Measurements from ENCODE around the gene DNAJC4. TPM values are rescaled to one million over a fixed set of nuclear protein-coding genes. Genes with fewer than 3 reads are reported as not detected.

Gene DNAJC4
- total RNA-seq, 3 donors from 2014 or later: 43.6 to 57.6 (median 50.7) TPM

DNA sequence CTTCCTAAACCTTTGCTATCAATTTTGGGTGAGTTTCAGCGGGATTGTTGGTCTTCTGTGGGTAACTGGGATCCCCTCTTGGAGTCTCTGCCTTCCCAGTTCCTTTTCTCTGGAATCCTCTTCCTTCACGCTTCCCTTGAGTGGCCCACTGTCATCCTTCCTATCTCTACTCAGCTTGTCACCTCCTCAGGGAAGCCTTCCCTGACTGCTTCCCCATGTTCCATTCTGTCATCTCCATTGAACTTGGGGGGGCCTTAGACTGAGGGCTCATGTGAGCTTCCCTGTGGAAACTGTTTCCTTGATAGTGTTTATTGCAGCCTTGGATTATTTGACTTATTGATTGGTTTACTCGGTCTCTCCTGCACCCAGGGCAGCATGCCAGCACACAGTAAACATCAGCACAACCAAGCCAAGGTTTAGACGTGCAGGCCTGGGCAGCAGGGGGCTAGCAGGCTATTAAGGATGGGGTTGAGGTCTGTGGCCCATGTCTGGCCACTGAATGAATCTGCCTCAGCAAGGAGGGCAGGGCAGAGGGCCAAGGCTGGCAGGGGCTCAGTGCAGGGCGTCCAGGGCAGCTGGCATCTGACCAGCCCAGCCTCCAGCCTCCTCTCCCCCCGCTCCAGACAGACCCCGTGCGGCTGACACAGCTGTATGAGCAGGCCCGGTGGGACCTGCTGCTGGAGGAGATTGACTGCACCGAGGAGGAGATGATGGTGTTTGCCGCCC, 11.6 kb upstream of the DNAJC4 start:
- ATAC-seq: no peak
- intact Hi-C loops (cut with DNase I, micrococcal nuclease): no loop called here
- no peaks in the 10 kb centered on the region for H3K9me3 ChIP-seq
- peak in 2 of 3 donors; percentile 34 to 46 for DNase-seq
- H3K36me3 ChIP-seq (ENCODE audit: low read depth): no peaks in the 10 kb centered on the region
- no peak overlapping the region for H3K4me3 ChIP-seq
- TF ChIP-seq, protein P1, sequence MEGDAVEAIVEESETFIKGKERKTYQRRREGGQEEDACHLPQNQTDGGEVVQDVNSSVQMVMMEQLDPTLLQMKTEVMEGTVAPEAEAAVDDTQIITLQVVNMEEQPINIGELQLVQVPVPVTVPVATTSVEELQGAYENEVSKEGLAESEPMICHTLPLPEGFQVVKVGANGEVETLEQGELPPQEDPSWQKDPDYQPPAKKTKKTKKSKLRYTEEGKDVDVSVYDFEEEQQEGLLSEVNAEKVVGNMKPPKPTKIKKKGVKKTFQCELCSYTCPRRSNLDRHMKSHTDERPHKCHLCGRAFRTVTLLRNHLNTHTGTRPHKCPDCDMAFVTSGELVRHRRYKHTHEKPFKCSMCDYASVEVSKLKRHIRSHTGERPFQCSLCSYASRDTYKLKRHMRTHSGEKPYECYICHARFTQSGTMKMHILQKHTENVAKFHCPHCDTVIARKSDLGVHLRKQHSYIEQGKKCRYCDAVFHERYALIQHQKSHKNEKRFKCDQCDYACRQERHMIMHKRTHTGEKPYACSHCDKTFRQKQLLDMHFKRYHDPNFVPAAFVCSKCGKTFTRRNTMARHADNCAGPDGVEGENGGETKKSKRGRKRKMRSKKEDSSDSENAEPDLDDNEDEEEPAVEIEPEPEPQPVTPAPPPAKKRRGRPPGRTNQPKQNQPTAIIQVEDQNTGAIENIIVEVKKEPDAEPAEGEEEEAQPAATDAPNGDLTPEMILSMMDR (IDR thresholded peaks at IDR 0.05): no peak
- no peaks in the 10 kb centered on the region for H3K4me1 ChIP-seq (ENCODE audit: low read depth)

DNA sequence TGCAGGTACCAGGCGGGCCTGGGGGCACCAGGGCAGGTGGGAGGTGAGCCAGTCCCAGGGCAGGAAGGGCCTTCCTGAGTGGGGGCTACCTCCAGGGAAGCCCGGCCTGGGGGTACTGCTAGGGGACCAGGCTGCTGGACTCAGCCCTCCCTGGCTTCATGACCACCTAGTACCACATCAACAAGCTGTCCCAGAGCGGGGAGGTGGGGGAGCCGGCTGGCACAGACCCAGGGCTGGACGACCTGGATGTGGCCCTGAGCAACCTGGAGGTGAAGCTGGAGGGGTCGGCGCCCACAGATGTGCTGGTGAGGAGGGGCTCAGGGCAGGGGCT, 11.0 kb upstream of the DNAJC4 start:
- H3K36me3 ChIP-seq (ENCODE audit: low read depth): no peaks in the 10 kb centered on the region
- peak in 1 of 3 donors; percentile 29 for DNase-seq
- TF ChIP-seq, protein P1 (IDR thresholded peaks at IDR 0.05): no peak
- H3K9me3 ChIP-seq: no peaks in the 10 kb centered on the region
- H3K4me1 ChIP-seq (ENCODE audit: low read depth): no peaks in the 10 kb centered on the region
- ATAC-seq: no peak
- intact Hi-C loops (cut with DNase I, micrococcal nuclease): no loop called here
- no peak overlapping the region for H3K4me3 ChIP-seq

DNA sequence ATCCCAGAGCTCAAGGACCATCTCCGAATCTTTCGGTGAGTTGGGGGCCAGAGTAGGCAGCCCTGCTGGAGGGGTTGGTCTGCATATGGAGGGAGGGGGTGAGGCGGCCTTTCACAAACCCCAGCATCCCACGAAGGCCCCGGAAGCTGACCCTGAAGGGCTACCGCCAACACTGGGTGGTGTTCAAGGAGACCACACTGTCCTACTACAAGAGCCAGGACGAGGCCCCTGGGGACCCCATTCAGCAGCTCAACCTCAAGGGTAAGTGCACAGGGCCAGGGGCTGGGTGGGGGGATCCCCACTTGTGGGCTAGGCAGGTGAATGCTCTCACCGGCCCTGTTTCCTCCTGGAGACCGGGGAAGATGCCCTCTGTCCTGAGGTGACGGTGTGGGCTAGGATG, 10.6 kb upstream of the DNAJC4 start:
- Histone ChIP-seq H3K9me3 (no peaks in the 10 kb centered on the region), H3K4me3 (no peak overlapping the region), H3K36me3 (ENCODE audit: low read depth) (no peaks in the 10 kb centered on the region), H3K4me1 (ENCODE audit: low read depth) (no peaks in the 10 kb centered on the region)
- TF ChIP-seq, protein P1 (IDR thresholded peaks at IDR 0.05): no peak
- DNase-seq: no peak
- intact Hi-C loops (cut with DNase I, micrococcal nuclease): no loop called here
- ATAC-seq: no peak

DNA sequence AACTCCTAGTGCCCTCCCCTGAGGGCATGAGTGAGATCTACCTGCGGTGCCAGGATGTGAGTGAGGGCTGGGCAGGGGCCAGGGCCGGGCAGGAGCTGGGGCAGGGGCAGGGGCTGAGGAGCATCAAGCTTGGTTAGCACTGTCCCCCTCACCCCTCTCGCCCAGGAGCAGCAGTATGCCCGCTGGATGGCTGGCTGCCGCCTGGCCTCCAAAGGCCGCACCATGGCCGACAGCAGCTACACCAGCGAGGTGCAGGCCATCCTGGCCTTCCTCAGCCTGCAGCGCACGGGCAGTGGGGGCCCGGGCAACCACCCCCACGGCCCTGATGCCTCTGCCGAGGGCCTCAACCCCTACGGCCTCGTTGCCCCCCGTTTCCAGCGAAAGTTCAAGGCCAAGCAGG, 10.1 kb upstream of the DNAJC4 start:
- ATAC-seq: no peak
- TF ChIP-seq, protein P1 (IDR thresholded peaks at IDR 0.05): no peak

DNA sequence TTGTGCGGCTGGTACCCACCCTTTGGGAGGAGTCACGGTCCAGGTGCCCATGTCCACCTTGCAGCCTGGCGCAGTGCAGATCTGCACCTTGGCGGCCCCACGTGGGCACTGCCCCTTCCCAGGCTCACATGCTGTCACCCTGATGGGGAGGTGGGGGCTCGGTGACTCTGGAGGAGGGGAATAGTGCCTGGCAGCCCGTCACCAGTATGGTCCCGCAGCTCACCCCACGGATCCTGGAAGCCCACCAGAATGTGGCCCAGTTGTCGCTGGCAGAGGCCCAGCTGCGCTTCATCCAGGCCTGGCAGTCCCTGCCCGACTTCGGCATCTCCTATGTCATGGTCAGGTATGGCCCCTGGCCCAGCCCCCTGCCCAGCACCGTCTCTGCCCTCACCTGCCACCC, 9.6 kb upstream of the DNAJC4 start:
- H3K4me3 ChIP-seq: no peak overlapping the region
- intact Hi-C loops (cut with DNase I, micrococcal nuclease): no loop called here
- peaks cover 7% of the 10 kb centered on the region for H3K4me1 ChIP-seq (ENCODE audit: low read depth)
- peak in 1 of 3 donors; percentile 35 for DNase-seq
- H3K36me3 ChIP-seq (ENCODE audit: low read depth): no peaks in the 10 kb centered on the region
- no peak for ATAC-seq
- TF ChIP-seq, protein P1 (IDR thresholded peaks at IDR 0.05): no peak
- H3K9me3 ChIP-seq: no peaks in the 10 kb centered on the region

More for the DNA sequence above, 10.1 kb upstream of the DNAJC4 start:
- Histone ChIP-seq H3K4me1 (ENCODE audit: low read depth) (peaks cover 5% of the 10 kb centered on the region), H3K4me3 (no peak overlapping the region), H3K36me3 (ENCODE audit: low read depth) (no peaks in the 10 kb centered on the region), H3K9me3 (no peaks in the 10 kb centered on the region)
- DNase-seq: peak in 1 of 3 donors; percentile 26
- intact Hi-C loops (cut with DNase I, micrococcal nuclease): no loop called here

DNA sequence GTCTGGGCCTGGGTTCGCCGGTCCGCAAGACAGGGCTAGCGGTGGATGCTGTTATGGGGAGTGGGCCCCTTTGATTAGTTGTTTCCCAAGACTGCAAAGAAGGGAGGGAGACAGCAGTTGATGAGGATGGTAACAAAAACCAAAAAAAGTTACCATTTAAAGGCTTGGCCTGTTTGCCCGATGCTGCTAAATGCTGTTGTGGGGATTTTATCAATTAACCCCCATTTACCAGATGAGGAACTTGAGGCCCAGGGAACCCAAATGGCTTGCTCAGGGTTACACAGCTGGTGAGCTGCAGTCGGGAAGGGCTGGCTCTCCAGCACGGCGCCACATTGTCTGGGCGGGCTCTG, 7.7 kb upstream of the DNAJC4 start:
- H3K9me3 ChIP-seq: no peaks in the 10 kb centered on the region
- H3K36me3 ChIP-seq (ENCODE audit: low read depth): no peaks in the 10 kb centered on the region
- intact Hi-C loops (cut with DNase I, micrococcal nuclease): no loop called here
- no peak for ATAC-seq
- H3K4me1 ChIP-seq (ENCODE audit: low read depth): peaks cover 19% of the 10 kb centered on the region
- TF ChIP-seq, protein P1 (IDR thresholded peaks at IDR 0.05): no peak
- H3K4me3 ChIP-seq: no peak overlapping the region
- DNase-seq: no peak
